ENCODE measurements around the gene WDR70. TPM values are rescaled to one million over a fixed set of nuclear protein-coding genes. Genes with fewer than 3 reads are reported as not detected.
"Not testable (repeated sequence)": the region's sequence is repeated elsewhere in the genome, so short reads cannot be mapped to it uniquely, and the experiment has no call there.

Gene WDR70
- total and polyA plus RNA-seq, 2 donors (not counting 3 experiments of a cell fraction or from before 2014, with no cell fraction given): 6.7 to 37.3 TPM

- H3K9me1 ChIP-seq (replicated peaks; ENCODE audit: control insufficient read depth, extremely low read depth, insufficient read depth, low read length): no peaks in the 10 kb centered on the region
- CTCF ChIA-PET: interaction anchor here (0.9 to 4.1 kb wide), 60 partner anchors 9 to 1362 kb away, joined by 3 to 79 read pairs (median 4); partner anchors contain the start of genes GDNF and WDR70
- dilution Hi-C loops (cut with MboI; ENCODE audit: extremely low pct_ligation_motif_present, low sequenced_read_pairs): no loop called here
- H4K20me1 ChIP-seq (replicated peaks; ENCODE audit: control insufficient read depth, extremely low read depth, insufficient read depth, low read length): no peaks in the 10 kb centered on the region
- H3K4me2 ChIP-seq (ENCODE audit: insufficient read depth, low read length): no peak overlapping the region
- POLR2A ChIA-PET: no interaction called here
- H3K27ac ChIP-seq (ENCODE audit: insufficient read depth, low read depth, low read length): no peak overlapping the region
- intact Hi-C loops (cut with micrococcal nuclease): loop anchor here (5.0 kb wide), 1 partner anchor 620 kb away; no protein-coding TSS in a partner anchor
- no peaks in the 10 kb centered on the region for H3K27me3 ChIP-seq (ENCODE audit: control insufficient read depth in 2 of 2, insufficient read depth in 2 of 2, low read length in 2 of 2)
- no peak overlapping the region for H2AFZ ChIP-seq (ENCODE audit: low read depth, low read length)
- DNase-seq (ENCODE audit: low read depth, low spot score): no peak
- no peaks in the 10 kb centered on the region for H3K9me3 ChIP-seq (replicated peaks; ENCODE audit: control insufficient read depth, insufficient read depth, low read length)
- FAIRE-seq: no peak
- H3K9ac ChIP-seq (replicated peaks; ENCODE audit: extremely low read depth, insufficient read depth, low read length): no peak overlapping the region
- no peak for TF ChIP-seq JUN (IDR thresholded peaks at IDR 0.05; ENCODE audit: borderline replicate concordance, insufficient read depth, insufficient read length, low read depth)
- no peak for TF ChIP-seq GATA2 (IDR thresholded peaks at IDR 0.05; ENCODE audit: insufficient read depth, insufficient read length, low read depth, low read length)
- no peak for TF ChIP-seq MAX (IDR thresholded peaks at IDR 0.05; ENCODE audit: insufficient read depth, insufficient read length)
- no peak for TF ChIP-seq POLR2A (IDR thresholded peaks at IDR 0.05; ENCODE audit: low read depth, low read length)
- no peak for TF ChIP-seq POLR2AphosphoS5 (IDR thresholded peaks at IDR 0.05; ENCODE audit: insufficient read depth, low read depth, low read length)
- no peak for TF ChIP-seq FOS (IDR thresholded peaks at IDR 0.05; ENCODE audit: borderline replicate concordance, insufficient read depth, low read length)
- no peak for TF ChIP-seq MYC (IDR thresholded peaks at IDR 0.05; ENCODE audit: low read depth, low read length)
- TF ChIP-seq EZH2 (IDR thresholded peaks at IDR 0.05; ENCODE audit: borderline replicate concordance, low read depth, low read length, severe bottlenecking): no peak
- no peaks in the 10 kb centered on the region for H3K79me2 ChIP-seq (ENCODE audit: control insufficient read depth, insufficient read depth, low read length)
- no peaks in the 10 kb centered on the region for H3K4me1 ChIP-seq (ENCODE audit: control insufficient read depth, extremely low read depth, insufficient read depth, low read length)
- peaks cover 0 to 1% of the 10 kb centered on the region in 2 experiments for H3K36me3 ChIP-seq (ENCODE audit: control insufficient read depth in 2 of 2, extremely low read depth in 1 of 2, insufficient read depth in 2 of 2, low read length in 2 of 2)
- H3K4me3 ChIP-seq (replicated peaks in 1 of 3; ENCODE audit: insufficient read depth in 1 of 3, low read depth in 1 of 3, low read length in 3 of 3): no peak overlapping the region
- no TSS peak for BruUV-seq (replicated peaks)
Measured at GRCh38 chr5:37412515-37412914, 33.4 kb downstream of the WDR70 start.

GRCh38 chr5:37415456-37415855, 36.3 kb downstream of the WDR70 start:
- H3K79me2 ChIP-seq (ENCODE audit: control insufficient read depth, insufficient read depth, low read length); H3K27ac ChIP-seq (ENCODE audit: insufficient read depth, low read depth, low read length); H4K20me1 ChIP-seq (replicated peaks; ENCODE audit: control insufficient read depth, extremely low read depth, insufficient read depth, low read length); H3K4me1 ChIP-seq (ENCODE audit: control insufficient read depth, extremely low read depth, insufficient read depth, low read length); CTCF ChIA-PET; H3K27me3 ChIP-seq (ENCODE audit: control insufficient read depth in 2 of 2, insufficient read depth in 2 of 2, low read length in 2 of 2); H3K9ac ChIP-seq (replicated peaks; ENCODE audit: extremely low read depth, insufficient read depth, low read length); H3K9me3 ChIP-seq (replicated peaks; ENCODE audit: control insufficient read depth, insufficient read depth, low read length); H3K36me3 ChIP-seq (ENCODE audit: control insufficient read depth in 2 of 2, extremely low read depth in 1 of 2, insufficient read depth in 2 of 2, low read length in 2 of 2); dilution Hi-C loops (cut with MboI; ENCODE audit: extremely low pct_ligation_motif_present, low sequenced_read_pairs); intact Hi-C loops (cut with micrococcal nuclease); FAIRE-seq; BruUV-seq (replicated peaks); H3K4me3 ChIP-seq (replicated peaks in 1 of 3; ENCODE audit: insufficient read depth in 1 of 3, low read depth in 1 of 3, low read length in 3 of 3); H2AFZ ChIP-seq (ENCODE audit: low read depth, low read length); POLR2A ChIA-PET; H3K9me1 ChIP-seq (replicated peaks; ENCODE audit: control insufficient read depth, extremely low read depth, insufficient read depth, low read length); H3K4me2 ChIP-seq (ENCODE audit: insufficient read depth, low read length); DNase-seq (ENCODE audit: low read depth, low spot score): not testable (repeated sequence)
